ENCODE measurements around the gene RPL37. TPM values are rescaled to one million over a fixed set of nuclear protein-coding genes. Genes with fewer than 3 reads are reported as not detected.

Gene RPL37
- total and polyA plus RNA-seq, 9 of the 15 experiments (the other 6 are each of a cell fraction or from before 2014, with no cell fraction given): 2,342 to 7,963 (median 4,091) TPM

GRCh38 chr5:40798012-40798800 is 36.8 kb downstream of the RPL37 start, which contains the start of gene PRKAA1 (continued):
- TF ChIP-seq, protein P1, sequence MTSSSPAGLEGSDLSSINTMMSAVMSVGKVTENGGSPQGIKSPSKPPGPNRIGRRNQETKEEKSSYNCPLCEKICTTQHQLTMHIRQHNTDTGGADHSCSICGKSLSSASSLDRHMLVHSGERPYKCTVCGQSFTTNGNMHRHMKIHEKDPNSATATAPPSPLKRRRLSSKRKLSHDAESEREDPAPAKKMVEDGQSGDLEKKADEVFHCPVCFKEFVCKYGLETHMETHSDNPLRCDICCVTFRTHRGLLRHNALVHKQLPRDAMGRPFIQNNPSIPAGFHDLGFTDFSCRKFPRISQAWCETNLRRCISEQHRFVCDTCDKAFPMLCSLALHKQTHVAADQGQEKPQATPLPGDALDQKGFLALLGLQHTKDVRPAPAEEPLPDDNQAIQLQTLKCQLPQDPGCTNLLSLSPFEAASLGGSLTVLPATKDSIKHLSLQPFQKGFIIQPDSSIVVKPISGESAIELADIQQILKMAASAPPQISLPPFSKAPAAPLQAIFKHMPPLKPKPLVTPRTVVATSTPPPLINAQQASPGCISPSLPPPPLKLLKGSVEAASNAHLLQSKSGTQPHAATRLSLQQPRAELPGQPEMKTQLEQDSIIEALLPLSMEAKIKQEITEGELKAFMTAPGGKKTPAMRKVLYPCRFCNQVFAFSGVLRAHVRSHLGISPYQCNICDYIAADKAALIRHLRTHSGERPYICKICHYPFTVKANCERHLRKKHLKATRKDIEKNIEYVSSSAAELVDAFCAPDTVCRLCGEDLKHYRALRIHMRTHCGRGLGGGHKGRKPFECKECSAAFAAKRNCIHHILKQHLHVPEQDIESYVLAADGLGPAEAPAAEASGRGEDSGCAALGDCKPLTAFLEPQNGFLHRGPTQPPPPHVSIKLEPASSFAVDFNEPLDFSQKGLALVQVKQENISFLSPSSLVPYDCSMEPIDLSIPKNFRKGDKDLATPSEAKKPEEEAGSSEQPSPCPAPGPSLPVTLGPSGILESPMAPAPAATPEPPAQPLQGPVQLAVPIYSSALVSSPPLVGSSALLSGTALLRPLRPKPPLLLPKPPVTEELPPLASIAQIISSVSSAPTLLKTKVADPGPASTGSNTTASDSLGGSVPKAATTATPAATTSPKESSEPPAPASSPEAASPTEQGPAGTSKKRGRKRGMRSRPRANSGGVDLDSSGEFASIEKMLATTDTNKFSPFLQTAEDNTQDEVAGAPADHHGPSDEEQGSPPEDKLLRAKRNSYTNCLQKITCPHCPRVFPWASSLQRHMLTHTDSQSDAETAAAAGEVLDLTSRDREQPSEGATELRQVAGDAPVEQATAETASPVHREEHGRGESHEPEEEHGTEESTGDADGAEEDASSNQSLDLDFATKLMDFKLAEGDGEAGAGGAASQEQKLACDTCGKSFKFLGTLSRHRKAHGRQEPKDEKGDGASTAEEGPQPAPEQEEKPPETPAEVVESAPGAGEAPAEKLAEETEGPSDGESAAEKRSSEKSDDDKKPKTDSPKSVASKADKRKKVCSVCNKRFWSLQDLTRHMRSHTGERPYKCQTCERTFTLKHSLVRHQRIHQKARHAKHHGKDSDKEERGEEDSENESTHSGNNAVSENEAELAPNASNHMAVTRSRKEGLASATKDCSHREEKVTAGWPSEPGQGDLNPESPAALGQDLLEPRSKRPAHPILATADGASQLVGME (CRISPR knock-in tag; IDR thresholded peaks at IDR 0.05): peak; percentile 87
- no peak for TF ChIP-seq TFAM (CRISPR knock-in tag; conservative IDR thresholded peaks at IDR 0.05)
- TF ChIP-seq SNIP1 (IDR thresholded peaks at IDR 0.05; ENCODE audit: low read depth): no peak
- no peak for TF ChIP-seq SRSF1 (IDR thresholded peaks at IDR 0.05; ENCODE audit: low read depth, low read length)
- TF ChIP-seq RBM39 (optimal IDR thresholded peaks at IDR 0.05; ENCODE audit: low read depth, low read length): no peak
- no peak for TF ChIP-seq XRCC3 (IDR thresholded peaks at IDR 0.05)
- TF ChIP-seq, protein P2, sequence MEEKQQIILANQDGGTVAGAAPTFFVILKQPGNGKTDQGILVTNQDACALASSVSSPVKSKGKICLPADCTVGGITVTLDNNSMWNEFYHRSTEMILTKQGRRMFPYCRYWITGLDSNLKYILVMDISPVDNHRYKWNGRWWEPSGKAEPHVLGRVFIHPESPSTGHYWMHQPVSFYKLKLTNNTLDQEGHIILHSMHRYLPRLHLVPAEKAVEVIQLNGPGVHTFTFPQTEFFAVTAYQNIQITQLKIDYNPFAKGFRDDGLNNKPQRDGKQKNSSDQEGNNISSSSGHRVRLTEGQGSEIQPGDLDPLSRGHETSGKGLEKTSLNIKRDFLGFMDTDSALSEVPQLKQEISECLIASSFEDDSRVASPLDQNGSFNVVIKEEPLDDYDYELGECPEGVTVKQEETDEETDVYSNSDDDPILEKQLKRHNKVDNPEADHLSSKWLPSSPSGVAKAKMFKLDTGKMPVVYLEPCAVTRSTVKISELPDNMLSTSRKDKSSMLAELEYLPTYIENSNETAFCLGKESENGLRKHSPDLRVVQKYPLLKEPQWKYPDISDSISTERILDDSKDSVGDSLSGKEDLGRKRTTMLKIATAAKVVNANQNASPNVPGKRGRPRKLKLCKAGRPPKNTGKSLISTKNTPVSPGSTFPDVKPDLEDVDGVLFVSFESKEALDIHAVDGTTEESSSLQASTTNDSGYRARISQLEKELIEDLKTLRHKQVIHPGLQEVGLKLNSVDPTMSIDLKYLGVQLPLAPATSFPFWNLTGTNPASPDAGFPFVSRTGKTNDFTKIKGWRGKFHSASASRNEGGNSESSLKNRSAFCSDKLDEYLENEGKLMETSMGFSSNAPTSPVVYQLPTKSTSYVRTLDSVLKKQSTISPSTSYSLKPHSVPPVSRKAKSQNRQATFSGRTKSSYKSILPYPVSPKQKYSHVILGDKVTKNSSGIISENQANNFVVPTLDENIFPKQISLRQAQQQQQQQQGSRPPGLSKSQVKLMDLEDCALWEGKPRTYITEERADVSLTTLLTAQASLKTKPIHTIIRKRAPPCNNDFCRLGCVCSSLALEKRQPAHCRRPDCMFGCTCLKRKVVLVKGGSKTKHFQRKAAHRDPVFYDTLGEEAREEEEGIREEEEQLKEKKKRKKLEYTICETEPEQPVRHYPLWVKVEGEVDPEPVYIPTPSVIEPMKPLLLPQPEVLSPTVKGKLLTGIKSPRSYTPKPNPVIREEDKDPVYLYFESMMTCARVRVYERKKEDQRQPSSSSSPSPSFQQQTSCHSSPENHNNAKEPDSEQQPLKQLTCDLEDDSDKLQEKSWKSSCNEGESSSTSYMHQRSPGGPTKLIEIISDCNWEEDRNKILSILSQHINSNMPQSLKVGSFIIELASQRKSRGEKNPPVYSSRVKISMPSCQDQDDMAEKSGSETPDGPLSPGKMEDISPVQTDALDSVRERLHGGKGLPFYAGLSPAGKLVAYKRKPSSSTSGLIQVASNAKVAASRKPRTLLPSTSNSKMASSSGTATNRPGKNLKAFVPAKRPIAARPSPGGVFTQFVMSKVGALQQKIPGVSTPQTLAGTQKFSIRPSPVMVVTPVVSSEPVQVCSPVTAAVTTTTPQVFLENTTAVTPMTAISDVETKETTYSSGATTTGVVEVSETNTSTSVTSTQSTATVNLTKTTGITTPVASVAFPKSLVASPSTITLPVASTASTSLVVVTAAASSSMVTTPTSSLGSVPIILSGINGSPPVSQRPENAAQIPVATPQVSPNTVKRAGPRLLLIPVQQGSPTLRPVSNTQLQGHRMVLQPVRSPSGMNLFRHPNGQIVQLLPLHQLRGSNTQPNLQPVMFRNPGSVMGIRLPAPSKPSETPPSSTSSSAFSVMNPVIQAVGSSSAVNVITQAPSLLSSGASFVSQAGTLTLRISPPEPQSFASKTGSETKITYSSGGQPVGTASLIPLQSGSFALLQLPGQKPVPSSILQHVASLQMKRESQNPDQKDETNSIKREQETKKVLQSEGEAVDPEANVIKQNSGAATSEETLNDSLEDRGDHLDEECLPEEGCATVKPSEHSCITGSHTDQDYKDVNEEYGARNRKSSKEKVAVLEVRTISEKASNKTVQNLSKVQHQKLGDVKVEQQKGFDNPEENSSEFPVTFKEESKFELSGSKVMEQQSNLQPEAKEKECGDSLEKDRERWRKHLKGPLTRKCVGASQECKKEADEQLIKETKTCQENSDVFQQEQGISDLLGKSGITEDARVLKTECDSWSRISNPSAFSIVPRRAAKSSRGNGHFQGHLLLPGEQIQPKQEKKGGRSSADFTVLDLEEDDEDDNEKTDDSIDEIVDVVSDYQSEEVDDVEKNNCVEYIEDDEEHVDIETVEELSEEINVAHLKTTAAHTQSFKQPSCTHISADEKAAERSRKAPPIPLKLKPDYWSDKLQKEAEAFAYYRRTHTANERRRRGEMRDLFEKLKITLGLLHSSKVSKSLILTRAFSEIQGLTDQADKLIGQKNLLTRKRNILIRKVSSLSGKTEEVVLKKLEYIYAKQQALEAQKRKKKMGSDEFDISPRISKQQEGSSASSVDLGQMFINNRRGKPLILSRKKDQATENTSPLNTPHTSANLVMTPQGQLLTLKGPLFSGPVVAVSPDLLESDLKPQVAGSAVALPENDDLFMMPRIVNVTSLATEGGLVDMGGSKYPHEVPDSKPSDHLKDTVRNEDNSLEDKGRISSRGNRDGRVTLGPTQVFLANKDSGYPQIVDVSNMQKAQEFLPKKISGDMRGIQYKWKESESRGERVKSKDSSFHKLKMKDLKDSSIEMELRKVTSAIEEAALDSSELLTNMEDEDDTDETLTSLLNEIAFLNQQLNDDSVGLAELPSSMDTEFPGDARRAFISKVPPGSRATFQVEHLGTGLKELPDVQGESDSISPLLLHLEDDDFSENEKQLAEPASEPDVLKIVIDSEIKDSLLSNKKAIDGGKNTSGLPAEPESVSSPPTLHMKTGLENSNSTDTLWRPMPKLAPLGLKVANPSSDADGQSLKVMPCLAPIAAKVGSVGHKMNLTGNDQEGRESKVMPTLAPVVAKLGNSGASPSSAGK (IDR thresholded peaks at IDR 0.05): peak; percentile 87
